Heart left ventricle (tissue), 13 donors: ENCODE data around the gene RGS6.

Source experiments
- CTCF ChIP-seq, 12 donors: fragments of 200-600 bp; sonication (generic) in 4 of 12; IDR thresholded peaks; one replicate each; pipeline versions ENCODE4 v1.5.0 to v1.8.0; 2018 to 2022; ENCODE audit warnings: antibody characterized with exemption in 12 of 12, mild to moderate bottlenecking in 5 of 12
- POLR2A ChIP-seq, 2 donors: fragments of 450-650 bp; IDR thresholded peaks; one replicate each; pipeline ENCODE4 v1.6.1; 2017; ENCODE audit warnings: antibody characterized with exemption in 2 of 2, mild to moderate bottlenecking in 2 of 2, moderate library complexity in 2 of 2
- donor health status: ischemic (EF 13 %, LVEDD 7.1; RV severe dilation, severe dysfunction).
- donor health status: DM: no; HTN: yes; CAD: no.
- donor health status: DM: no; HTN: no; CAD: no.
- donor health status: ischemic (EF 25% LVEDD 6.9; RV normal size, moderate dysfunction).
- donor health status: ischemic (EF 25% LVEDD 5.7; RV mildly dilated, moderate dysfunction).
- donor health status: ischemic (EF 35%, LVEDD 5.7; RV mildly dilated, moderate dysfunction).
- donor health status: nonischemic (EF 11% LVEDD 7.7; RV severe dilation, severe dysfunction).
- donor health status: DM: yes; HTN: yes; CAD: no.
- donor health status: PGD.
- donor health status: ischemic (EF 29% LVEDD 5.4; RV normal size, mild dysfunction).
- donor health status: nonischemic (EF 23%, LVEDD 6.1; RV moderate dilation, normal function).

- no peak for TF ChIP-seq CTCF (IDR thresholded peaks at IDR 0.05)
- no peak for TF ChIP-seq POLR2A (IDR thresholded peaks at IDR 0.05)
Measured at GRCh38 chr14:72262771-72263170, 330.5 kb downstream of the RGS6 start.
